PFSK-1 (cell line): ENCODE data around the gene RET.

ENCODE experiments used
- FOXP2 ChIP-seq: optimal IDR thresholded peaks from 2 replicates; pipeline ENCODE3; 2011; ENCODE audit warnings: borderline replicate concordance, control low read depth, inconsistent platforms; ENCODE audit not compliant: insufficient read depth; ENCODE audit errors: extremely low read length, extremely low read depth
- POLR2AphosphoS5 ChIP-seq: IDR thresholded peaks from 2 replicates; pipeline ENCODE4 v1.6.1; 2012; ENCODE audit warnings: low read depth, mild to moderate bottlenecking, control low read depth, low read length, moderate library complexity
- SIN3A ChIP-seq: IDR thresholded peaks from 2 replicates; pipeline ENCODE4 v1.6.1; 2012; ENCODE audit warnings: mild to moderate bottlenecking, low read length, moderate library complexity, borderline replicate concordance; ENCODE audit not compliant: insufficient read depth
- TAF1 ChIP-seq: IDR thresholded peaks from 2 replicates; pipeline ENCODE4 v1.6.1; 2012; ENCODE audit warnings: low read length, control low read depth, borderline replicate concordance; ENCODE audit not compliant: insufficient read depth
- TF ChIP-seq, protein P1 (sequence below), 2 experiments: IDR thresholded peaks; 2 replicates each; pipeline versions ENCODE4 v1.6.1 to v1.8.0; 2011 to 2012; ENCODE audit warnings: low read depth in 2 of 2, low read length in 2 of 2, control low read depth in 1 of 2, inconsistent platforms in 1 of 2, mild to moderate bottlenecking in 1 of 2, moderate library complexity in 1 of 2; ENCODE audit not compliant: insufficient read depth in 1 of 2

DNA sequence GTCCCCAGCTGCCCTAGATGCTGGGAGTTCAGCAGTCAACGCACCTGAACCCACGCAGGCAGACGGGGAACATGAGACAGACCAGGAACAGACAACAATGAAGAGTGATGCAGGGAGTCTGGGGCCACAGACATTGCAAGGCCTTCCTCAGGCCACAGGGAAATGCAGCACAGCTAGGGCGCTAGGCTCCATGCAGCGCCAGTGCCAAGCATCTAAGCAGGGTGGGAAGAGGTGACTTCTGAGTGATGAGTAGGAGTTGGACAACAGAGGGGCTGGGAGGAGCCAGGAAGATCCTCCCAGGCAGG is 7.7 kb upstream of the RET start:
- no peak for TF ChIP-seq SIN3A
- TF ChIP-seq, protein P1, sequence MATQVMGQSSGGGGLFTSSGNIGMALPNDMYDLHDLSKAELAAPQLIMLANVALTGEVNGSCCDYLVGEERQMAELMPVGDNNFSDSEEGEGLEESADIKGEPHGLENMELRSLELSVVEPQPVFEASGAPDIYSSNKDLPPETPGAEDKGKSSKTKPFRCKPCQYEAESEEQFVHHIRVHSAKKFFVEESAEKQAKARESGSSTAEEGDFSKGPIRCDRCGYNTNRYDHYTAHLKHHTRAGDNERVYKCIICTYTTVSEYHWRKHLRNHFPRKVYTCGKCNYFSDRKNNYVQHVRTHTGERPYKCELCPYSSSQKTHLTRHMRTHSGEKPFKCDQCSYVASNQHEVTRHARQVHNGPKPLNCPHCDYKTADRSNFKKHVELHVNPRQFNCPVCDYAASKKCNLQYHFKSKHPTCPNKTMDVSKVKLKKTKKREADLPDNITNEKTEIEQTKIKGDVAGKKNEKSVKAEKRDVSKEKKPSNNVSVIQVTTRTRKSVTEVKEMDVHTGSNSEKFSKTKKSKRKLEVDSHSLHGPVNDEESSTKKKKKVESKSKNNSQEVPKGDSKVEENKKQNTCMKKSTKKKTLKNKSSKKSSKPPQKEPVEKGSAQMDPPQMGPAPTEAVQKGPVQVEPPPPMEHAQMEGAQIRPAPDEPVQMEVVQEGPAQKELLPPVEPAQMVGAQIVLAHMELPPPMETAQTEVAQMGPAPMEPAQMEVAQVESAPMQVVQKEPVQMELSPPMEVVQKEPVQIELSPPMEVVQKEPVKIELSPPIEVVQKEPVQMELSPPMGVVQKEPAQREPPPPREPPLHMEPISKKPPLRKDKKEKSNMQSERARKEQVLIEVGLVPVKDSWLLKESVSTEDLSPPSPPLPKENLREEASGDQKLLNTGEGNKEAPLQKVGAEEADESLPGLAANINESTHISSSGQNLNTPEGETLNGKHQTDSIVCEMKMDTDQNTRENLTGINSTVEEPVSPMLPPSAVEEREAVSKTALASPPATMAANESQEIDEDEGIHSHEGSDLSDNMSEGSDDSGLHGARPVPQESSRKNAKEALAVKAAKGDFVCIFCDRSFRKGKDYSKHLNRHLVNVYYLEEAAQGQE (IDR thresholded peaks at IDR 0.05; ENCODE audit: insufficient read depth in 1 of 2, low read depth in 2 of 2, low read length in 2 of 2) = no peak
- TF ChIP-seq POLR2AphosphoS5 = no peak
- no peak for TF ChIP-seq TAF1
- no peak for TF ChIP-seq FOXP2
